Panc1 (cell line): ENCODE data around the gene ADGB. TPM values are rescaled to one million over a fixed set of nuclear protein-coding genes. Genes with fewer than 3 reads are reported as not detected.
"Not testable (repeated sequence)": the region's sequence is repeated elsewhere in the genome, so short reads cannot be mapped to it uniquely, and the experiment has no call there.

Experiments
- ATAC-seq: fragments of 200-7000 bp; cut with Tn5 transposase; 2 replicates; pipeline ENCODE4 v1.9.1; 2020; ENCODE audit warnings: mild to moderate bottlenecking, moderate library complexity
- BruUV-seq: library from RNA; stranded (reverse); fragments of 400-500 nt; replicated peaks from 2 replicates; lab custom pipeline; 2021; lab: Mats Ljungman, UMichigan
- CTCF ChIA-PET: fragments of 300-600 bp; sonication (Branson Sonifier 250); formaldehyde crosslinking; loops from one replicate; lab custom pipeline; 2022; ENCODE audit warnings: antibody characterized with exemption; lab: Charles Lee
- POLR2A ChIA-PET: fragments of 300-600 bp; sonication (Branson Sonifier 250); formaldehyde crosslinking; loops from one replicate; lab custom pipeline; 2022; ENCODE audit warnings: antibody characterized with exemption; lab: Charles Lee
- DNase-seq: peaks from one replicate; pipeline ENCODE4 v3.0.0-alpha.2; 2010; ENCODE audit warnings: low read depth, low spot score
- H3K27ac ChIP-seq: 2 replicates; pipeline ENCODE4 v1.5.1; 2011; ENCODE audit warnings: mild to moderate bottlenecking, low read length, inconsistent platforms
- H3K27me3 ChIP-seq: fragments of 200-500 bp; sonication (Bioruptor generic); 2 replicates; pipeline ENCODE4 v1.6.0; 2014; ENCODE audit warnings: low read length, inconsistent platforms; ENCODE audit not compliant: control insufficient read depth, insufficient read depth
- H3K36me3 ChIP-seq: fragments of 200-500 bp; sonication (Bioruptor generic); 2 replicates; pipeline ENCODE4 v1.5.1; 2014; ENCODE audit warnings: inconsistent platforms, mild to moderate bottlenecking, low read length, moderate library complexity; ENCODE audit not compliant: control insufficient read depth, insufficient read depth
- H3K4me1 ChIP-seq: 2 replicates; pipeline ENCODE4 v1.5.1; 2011; ENCODE audit warnings: inconsistent platforms, mild to moderate bottlenecking, low read length, moderate library complexity; ENCODE audit not compliant: control insufficient read depth, insufficient read depth
- H3K4me3 ChIP-seq, 2 experiments: 2 replicates each; pipeline ENCODE4 v1.5.1; 2011 to 2012; ENCODE audit warnings: low read depth in 2 of 2, low read length in 2 of 2, mild to moderate bottlenecking in 2 of 2, inconsistent platforms in 1 of 2, moderate library complexity in 1 of 2
- H3K9me3 ChIP-seq: fragments of 200-500 bp; sonication (Bioruptor generic); 2 replicates; pipeline ENCODE4 v1.5.1; 2014; ENCODE audit warnings: low read depth, mild to moderate bottlenecking, inconsistent platforms, low read length, moderate library complexity; ENCODE audit not compliant: control insufficient read depth, insufficient read depth
- CTCF ChIP-seq: fragments of 450-650 bp; IDR thresholded peaks from 2 replicates; pipeline ENCODE4 v1.5.1; 2017; ENCODE audit warnings: mild to moderate bottlenecking
- POLR2AphosphoS5 ChIP-seq: IDR thresholded peaks from 2 replicates; pipeline ENCODE4 v1.6.1; 2012; ENCODE audit warnings: mild to moderate bottlenecking, low read depth, low read length, moderate library complexity
- REST ChIP-seq, 2 experiments: IDR thresholded peaks; 2 replicates each; pipeline ENCODE4 v1.6.1; 2011 to 2012; ENCODE audit warnings: low read depth in 2 of 2, control low read depth in 1 of 2, low read length in 1 of 2, mild to moderate bottlenecking in 1 of 2, moderate library complexity in 1 of 2; ENCODE audit not compliant: insufficient read depth in 1 of 2
- SIN3A ChIP-seq: IDR thresholded peaks from 2 replicates; pipeline ENCODE4 v1.6.1; 2012; ENCODE audit warnings: low read depth, mild to moderate bottlenecking, low read length, moderate library complexity, borderline replicate concordance; ENCODE audit not compliant: insufficient read depth
- TCF7L2 ChIP-seq: IDR thresholded peaks from 2 replicates; pipeline ENCODE4 v1.6.1; 2011; ENCODE audit warnings: mild to moderate bottlenecking, low read depth, low read length, inconsistent platforms
- in situ Hi-C: cut with HindIII; loops from 2 replicates; pipeline ENCODE4 v1.10.0; 2016; ENCODE audit warnings: low sequenced_read_pairs, low pct_unique_long_range_greater_than_20kb
- intact Hi-C: fragments of 100-400 bp; cut with micrococcal nuclease; formaldehyde crosslinking; loops from one replicate; pipeline ENCODE4 v1.10.0; 2022; ENCODE audit not compliant: unreplicated experiment
- total RNA-seq: library from RNA; stranded (reverse); gene quantifications from one replicate; pipeline ENCODE4 v1.2.1, GENCODE V29; 2021; ENCODE audit not compliant: unreplicated experiment

Gene ADGB
- total RNA-seq, 1 experiment from 2014 or later = not detected

- H3K9me3 ChIP-seq = no peaks in the 10 kb centered on the region
- BruUV-seq = no TSS peak
- in situ Hi-C loops = no loop called here
- H3K36me3 ChIP-seq = no peaks in the 10 kb centered on the region
- ChIA-PET CTCF (no interaction called here), POLR2A (no interaction called here)
- TF ChIP-seq SIN3A (no peak), TCF7L2 (no peak), POLR2AphosphoS5 (no peak), REST (IDR thresholded peaks at IDR 0.05; ENCODE audit: insufficient read depth in 1 of 2, low read depth in 2 of 2, low read length in 1 of 2) (no peak), CTCF (no peak)
- no peak overlapping the region for H3K27ac ChIP-seq
- no peak for ATAC-seq
- no peak overlapping the region for H3K4me3 ChIP-seq
- no peaks in the 10 kb centered on the region for H3K4me1 ChIP-seq
- H3K27me3 ChIP-seq = no peaks in the 10 kb centered on the region
- intact Hi-C loops = no loop called here
- no peak for DNase-seq
These were observed 38.2 kb upstream of the ADGB start for GRCh38 chr6:146560607-146561006.

GRCh38 chr6:146566661-146567060, 32.1 kb upstream of the ADGB start:
- CTCF ChIA-PET, H3K27ac ChIP-seq, H3K36me3 ChIP-seq, in situ Hi-C loops, BruUV-seq, intact Hi-C loops, H3K27me3 ChIP-seq, ATAC-seq, H3K4me3 ChIP-seq, H3K4me1 ChIP-seq, POLR2A ChIA-PET, DNase-seq, H3K9me3 ChIP-seq: not testable (repeated sequence)

GRCh38 chr6:146568619-146569018, 30.2 kb upstream of the ADGB start:
- H3K4me1 ChIP-seq, intact Hi-C loops, H3K4me3 ChIP-seq, CTCF ChIA-PET, BruUV-seq, H3K36me3 ChIP-seq, H3K27me3 ChIP-seq, POLR2A ChIA-PET, H3K9me3 ChIP-seq, DNase-seq, H3K27ac ChIP-seq, in situ Hi-C loops, ATAC-seq: not testable (repeated sequence)
